NK-92 (cell line): ENCODE data around the gene HHIP.

Experiments used
- DNase-seq: peaks from one replicate; lab custom pipeline; 2025; ENCODE audit not compliant: unreplicated experiment; lab: John Stamatoyannopoulos, UW

Gene HHIP

DNA sequence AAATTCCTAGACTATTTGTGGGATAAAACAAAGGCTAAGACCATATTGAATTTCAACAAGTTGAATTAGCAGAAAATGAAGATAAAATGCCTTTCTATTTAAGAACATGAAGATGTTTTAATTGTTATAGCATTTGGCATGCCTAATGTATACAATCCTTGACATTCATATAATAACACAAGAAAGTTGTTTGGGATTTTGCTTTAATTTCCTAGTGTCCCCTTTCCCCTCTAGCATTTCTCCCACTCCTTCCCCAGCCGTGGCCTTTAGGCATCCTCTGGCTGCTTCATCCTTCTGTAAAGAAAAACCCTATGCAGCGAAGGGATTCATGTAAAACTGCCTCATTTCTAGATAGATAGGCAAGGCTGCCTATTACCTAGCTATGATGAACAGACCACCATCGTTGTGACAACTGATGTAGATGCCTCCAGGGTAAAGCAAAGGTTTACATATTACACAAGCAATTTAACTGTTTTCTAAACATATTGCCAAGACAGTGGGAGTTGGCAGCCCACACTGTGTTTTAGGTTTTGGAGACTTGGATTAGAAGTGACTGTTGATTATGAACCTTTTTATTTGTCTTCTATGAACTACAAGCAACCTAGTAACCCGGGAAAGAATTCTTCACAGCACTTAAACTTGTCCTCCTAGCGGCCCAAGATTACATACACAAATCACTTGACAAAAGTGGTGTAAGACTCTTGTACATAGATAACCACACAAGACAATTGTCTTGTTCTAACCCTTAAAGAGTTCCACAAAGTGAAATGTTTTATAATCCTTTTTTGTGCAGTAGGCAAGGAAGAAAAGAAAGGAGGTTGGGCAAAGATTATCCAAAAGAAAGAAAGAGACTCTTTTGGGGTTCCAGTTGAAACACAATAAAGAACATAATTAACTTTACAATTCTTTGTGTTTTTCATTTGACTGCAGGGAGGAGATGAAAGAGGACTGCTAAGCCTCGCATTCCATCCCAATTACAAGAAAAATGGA, 59.9 kb downstream of the HHIP start:
- DNase-seq = no peak

DNA sequence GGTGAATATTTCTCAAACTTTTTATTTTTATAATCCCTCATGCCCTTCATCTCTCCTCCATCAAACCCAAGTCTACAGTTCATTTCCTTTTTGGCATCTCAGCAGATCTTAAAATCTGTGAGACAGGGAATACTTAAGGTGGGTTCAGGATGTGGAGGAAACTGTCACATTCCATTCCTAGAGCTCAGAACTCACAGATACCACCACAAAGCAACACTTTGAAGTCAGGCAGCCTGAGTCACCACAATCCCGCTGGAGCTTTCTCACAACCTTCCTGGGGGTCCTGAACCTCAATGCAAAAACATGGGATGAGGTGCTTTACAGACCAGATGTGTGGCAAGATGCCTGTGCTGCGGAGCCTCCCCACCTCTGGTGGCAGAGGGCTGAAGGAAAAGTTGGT, 63.2 kb downstream of the HHIP start:
- DNase-seq = no peak

DNA sequence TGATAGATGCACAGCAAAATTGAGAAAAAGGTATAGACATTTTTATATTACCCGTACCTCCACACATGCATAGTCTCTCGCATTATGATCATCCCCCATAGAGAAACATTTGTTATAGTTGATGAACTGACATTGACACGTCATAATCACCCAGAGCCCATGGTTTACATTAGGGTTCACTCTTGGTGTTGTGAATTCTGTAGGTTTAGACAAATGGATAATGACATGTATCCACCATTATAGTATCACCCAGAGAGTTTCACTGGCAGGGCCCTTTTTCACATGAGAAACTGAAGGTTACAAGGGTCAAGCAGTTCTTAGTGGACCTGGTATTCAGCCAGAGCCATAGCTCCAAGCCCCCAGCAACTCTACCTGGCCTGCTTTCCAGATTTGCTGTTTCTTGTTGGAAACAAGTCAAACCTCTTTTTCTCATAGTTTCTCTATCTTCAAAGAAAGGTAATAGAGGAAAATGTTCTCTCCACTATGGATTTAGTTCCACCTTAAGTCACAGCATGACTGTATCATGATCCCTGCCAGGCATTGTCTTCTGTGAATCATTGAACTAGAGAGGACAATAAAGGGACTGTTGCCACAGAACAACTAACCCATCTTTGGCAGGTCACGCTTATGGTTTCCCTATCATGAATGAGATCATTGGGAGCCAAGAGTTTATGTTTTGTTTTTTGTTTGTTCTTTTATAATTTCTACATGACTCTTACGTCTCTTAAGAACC, 64.0 kb downstream of the HHIP start:
- no peak for DNase-seq

DNA sequence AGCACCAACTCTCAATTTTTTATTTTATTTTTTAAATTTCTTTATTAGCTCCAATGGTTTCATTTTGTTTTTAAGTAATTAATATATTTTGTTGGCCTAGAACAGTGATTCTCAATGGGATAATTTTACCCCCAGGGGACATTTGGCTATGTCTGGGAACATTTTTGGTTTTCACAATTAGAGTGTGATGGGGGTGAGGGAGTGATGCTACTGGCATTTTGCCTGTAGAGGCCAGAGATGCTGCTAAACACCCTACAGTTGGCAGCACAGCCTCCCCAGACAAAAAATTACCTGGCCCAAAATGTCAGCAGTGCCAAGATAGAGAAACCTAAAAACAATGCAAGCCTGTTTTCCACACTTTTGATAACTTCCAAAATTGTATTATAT, 64.6 kb downstream of the HHIP start:
- no peak for DNase-seq

DNA sequence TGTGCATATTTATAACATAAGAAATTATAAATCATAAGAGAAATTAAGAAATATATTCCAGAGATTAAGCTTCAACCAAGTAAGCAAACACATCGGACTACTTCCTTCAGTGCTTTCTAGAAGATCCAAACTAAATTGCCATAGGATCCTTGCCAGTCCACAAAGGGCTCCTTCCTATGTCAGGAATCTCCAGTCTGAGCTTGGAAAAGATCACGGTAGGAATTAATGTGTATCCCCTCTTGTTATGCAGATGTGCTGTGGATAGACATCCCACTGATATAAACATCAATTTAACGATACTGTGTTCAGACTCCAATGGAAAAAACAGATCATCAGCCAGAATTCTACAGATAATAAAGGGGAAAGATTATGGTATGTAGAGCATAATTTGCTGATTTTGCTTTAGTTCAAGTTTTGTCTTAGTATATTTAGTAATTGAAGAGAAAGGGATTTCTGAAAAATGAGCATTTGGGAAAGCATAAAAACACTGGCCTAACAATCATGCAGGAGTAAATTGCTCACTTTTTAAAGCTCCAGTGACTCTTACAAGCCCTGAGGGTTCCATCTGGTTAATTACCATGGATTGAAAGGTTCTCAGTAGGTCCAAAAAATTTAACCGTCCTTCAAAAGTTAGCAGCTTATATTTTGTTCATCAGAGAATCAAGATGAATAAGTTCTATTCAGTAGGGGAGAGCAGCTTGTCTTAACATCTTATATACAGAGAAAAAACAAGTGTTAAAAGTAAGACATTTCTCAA, 65.9 kb downstream of the HHIP start:
- no peak for DNase-seq

DNA sequence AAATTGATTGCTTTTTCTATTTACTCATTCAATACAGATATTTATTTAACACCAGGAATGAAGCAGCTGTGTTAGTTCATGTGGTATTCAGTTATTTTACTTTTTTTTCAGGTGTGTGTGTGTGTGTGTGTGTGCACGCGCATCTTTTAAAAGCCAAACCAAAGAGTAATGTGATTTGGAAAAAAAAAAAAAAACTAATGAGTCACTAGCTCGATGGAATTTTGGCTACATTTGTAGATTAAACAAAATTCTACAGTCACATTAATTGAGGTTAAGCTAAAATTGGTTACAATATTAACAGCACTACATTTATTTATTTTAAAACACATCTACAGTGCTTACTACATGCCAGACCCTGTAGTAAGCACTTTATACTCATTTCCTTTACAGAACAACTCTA, 66.8 kb downstream of the HHIP start:
- DNase-seq = no peak

DNA sequence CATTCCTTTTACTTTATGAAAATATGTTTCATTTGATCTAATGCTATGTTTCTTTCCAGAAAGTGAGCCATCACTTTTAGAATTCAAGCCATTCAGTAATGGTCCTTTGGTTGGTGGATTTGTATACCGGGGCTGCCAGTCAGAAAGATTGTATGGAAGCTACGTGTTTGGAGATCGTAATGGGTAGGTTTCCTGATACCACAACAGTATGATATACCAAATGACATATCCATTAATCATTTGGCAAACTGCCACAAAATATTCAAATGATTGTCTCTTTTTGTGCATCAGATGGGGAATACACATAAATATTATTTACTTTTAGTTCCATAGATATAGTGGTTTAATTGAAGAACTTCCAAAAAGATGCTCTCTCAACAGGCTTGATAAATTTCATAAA, 68.2 kb downstream of the HHIP start:
- no peak for DNase-seq

DNA sequence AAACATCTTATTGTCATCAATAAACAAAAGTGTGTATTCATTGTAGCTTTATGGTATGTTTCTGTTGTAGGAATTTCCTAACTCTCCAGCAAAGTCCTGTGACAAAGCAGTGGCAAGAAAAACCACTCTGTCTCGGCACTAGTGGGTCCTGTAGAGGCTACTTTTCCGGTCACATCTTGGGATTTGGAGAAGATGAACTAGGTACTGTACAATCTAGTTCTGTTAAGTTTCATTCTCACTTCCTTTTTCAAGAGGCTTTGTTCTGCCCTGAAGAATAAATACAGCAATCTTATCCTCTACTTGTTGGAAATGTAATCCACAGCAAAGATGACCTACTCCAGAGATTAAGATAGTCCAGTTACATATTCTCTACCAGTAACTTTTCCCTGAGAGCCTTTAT, 69.3 kb downstream of the HHIP start:
- no peak for DNase-seq

DNA sequence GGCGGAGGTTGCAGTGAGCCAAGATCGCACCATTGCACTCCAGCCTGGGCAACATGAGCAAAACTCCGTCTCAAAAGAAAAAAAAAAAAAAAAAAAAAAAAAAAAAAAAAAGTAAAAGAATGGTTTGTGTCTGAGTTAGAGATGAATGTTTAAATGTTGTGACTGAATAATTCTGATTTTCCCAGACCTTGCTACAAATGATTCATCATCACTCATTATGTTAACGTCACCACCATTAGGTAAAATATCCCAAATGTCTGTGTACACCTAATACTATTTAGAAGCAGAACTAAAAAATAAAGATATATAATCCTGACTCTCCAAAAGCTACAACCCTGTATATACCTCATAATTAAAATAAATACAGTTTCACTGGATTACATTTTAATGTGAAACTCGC, 70.8 kb downstream of the HHIP start:
- no peak for DNase-seq

DNA sequence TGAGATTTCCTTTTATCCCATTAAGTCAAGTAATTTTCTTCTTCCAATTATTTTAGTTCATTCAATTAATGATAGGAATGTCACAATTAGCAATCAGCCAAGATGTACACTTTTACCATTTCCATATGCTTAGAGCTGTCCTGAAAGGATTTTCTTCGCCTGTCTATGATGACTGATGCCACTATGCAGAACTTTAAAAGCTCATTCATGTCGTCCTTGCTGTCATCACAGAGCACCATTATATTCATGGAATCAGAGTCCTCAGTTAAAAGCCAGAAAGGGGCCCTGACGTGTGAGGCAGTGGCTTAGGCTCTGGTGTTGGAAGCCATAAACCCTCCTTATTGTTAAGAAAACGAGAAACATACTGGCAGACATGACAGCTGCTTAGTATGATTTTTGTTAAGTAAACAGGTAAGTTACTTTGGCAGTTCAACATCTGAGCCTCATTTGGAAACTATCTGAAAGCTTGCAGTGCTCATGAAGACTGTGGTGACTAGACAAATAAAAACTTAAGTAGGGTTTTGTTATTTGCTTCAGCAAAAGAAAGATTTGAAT, 73.1 kb downstream of the HHIP start:
- DNase-seq = no peak

DNA sequence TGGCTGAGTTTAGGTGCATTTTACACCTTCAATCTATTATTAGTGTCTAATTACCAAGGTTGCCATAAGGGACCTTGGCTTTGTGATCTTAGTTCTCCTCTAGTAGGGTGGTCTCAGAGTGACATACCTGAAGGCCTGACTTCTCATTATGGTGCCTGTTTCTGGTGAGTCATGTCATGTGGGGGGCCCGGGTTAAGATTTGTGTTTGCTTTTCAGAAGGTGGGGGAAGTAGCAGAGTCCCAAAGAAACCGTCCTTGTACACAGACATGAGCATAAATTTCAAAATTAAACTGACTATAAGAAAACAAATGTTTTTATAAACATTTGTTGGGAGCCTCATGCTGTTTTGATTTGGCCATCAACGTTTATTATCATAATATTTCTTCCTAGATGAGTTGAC, 74.5 kb downstream of the HHIP start:
- DNase-seq = no peak

DNA sequence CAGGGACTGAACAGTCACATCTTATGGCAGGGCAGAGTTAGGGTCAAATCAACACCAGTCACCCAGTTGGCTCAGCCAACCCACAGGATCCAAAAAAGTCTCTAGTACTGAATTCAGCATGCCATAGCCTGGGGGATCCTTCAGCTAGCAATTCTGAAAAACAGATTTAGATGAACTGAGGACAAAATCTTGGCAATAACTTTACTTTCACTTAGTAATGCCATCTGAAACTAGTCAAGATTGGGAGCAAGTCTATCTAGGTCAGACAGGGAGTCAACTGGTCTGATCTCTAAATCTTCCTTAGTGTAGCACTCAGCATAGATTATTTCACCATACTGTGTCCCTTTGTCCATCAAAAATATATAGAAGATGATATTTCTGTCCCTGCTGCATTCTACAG, 76.0 kb downstream of the HHIP start:
- no peak for DNase-seq

DNA sequence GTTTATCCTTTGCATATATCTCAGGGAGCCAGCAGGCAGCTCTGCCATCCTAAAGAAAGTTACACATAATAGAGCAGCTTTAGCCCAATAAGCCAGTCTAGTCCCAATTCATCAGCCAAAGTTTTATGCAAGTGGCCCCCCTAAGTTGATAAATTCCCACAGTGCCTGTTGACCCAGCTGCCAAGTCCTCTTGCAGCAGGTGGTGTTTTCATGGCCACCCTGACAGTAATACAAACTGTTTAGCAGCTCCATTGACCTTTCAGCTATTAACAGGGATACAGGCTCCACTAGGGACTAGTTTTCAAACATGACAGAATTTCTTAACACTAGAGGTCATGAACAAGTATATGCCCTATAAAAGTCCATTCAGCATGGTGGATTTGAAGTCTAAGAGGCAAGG, 77.5 kb downstream of the HHIP start:
- no peak for DNase-seq

DNA sequence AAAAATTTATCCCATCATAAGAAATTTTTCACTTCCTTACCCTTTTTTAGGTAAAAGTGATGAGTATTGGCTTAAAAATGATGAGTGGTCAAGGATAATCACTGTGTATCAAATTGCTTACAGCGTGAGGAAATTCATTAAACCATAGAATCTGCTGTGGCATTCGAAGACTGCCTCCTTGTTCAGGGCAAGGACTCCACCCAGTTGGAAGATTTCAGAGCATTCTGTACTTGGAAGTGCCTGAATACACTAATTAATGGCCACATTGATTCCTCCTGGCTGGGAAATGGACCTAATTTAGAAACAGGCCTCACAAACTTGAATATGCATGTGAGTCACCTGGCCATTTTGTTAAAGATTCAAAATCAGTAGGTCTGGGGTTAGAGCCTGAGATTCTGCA, 83.2 kb downstream of the HHIP start:
- DNase-seq = no peak

DNA sequence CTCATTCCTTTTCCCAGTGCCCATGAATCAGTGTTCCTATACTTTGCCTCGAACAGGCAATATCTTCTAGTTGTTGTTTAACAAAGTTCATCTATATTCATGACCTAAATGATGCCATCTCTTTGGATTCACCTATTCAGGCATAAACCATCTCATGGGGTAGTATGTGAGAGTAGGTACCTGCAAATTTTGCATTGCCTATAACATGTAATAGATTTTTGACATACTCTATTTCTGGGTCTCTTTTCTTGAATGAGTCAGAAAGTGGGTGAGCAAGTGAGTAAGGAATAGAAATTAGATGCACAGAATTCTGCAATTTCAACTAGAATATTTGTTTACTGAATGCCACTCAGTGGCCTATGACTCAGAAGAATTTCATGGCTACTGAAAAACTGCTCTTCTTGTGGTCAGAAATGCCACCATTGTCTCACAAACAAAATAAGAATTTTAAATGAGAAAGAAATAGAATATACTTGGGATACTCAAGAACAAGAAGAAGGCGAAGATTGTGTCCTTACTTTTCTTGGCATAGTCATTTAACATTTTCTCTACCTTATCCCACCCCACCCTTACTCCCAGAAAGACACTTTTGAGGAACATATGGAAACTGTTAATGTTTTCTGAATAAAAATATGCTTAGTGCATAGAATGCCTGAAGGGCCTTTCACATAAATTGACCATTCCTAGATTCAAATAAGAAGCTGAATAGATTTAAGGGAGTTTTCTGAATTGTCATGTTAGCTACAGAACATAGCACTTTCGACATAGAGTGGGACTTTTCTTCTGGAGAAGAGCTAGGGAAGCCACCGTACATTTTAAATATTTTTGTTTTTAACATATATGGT, 86.8 kb downstream of the HHIP start:
- no peak for DNase-seq

DNA sequence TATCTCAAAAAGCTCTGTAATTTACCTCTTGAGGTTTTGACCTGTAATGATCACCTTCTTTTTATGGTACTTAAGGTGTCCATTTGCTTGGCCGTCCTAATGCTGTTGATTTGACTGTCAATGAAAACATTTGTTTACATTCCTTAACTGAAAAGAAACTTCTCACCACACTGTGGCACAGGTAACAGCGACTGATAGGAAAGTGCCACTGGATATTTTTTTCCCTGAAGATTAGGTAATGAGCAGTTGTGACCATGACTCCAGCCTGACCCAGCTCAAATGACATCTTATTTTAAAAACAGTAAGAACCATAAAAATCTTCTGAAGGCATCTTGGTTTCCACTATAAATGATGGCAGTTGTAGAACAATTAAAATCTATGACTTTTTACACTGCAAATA, 87.6 kb downstream of the HHIP start:
- DNase-seq = no peak

DNA sequence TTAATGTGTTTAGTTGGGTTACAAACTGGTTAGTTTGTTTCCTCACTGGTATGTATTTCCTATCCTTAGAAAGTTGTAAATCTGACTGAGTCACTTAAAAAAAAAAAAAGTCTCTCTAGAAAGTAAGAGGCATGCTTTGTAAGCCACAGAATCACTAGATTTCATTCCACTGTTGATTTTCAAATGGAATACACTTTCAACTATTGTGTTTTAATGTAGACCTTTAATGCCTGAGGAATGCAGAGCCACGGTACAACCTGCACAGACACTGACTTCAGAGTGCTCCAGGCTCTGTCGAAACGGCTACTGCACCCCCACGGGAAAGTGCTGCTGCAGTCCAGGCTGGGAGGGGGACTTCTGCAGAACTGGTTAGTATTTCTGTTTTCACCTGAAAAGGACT, 88.6 kb downstream of the HHIP start:
- no peak for DNase-seq

DNA sequence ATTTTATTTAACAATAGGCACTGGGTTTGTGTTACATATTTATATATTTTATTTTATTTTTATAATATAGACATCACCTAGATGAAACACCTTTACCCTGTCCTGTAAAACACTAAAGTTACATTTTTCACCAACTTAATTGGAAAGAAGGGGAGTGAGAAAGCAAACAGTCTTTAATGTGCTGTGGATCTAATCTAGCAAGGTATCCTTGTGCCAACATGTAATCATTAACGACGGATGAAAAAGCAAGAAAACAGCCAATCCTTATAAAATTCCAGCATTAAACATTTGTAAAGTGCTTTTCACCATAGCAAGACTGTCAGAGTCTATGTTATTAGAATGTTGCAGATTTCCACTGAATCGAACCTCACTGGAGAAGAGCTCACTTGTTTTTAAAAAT, 92.7 kb downstream of the HHIP start:
- DNase-seq = no peak

DNA sequence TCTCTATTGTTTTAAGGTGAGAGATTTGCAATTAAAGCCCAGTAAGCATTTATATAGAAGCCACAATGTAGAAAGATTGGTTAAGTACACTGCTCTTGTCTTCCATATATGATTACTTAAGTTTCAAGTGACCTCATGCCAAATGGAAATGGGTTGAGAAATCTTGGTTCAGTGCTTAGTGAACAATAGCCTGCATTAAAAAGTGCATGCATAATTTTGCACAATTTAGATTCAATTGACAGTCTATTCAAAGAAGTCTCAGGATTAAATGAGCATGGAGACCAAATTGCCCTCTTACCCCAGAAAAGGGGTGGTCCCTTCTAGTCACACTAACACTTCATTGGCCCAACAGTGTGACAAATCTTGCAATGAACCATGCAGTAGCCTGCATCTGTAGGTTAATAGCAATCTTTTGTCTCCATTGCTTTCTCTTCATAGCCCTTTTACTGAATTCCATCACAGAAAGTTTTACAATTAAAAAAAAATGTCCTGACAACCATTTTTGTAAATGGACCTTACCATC, 93.6 kb downstream of the HHIP start:
- no peak for DNase-seq

DNA sequence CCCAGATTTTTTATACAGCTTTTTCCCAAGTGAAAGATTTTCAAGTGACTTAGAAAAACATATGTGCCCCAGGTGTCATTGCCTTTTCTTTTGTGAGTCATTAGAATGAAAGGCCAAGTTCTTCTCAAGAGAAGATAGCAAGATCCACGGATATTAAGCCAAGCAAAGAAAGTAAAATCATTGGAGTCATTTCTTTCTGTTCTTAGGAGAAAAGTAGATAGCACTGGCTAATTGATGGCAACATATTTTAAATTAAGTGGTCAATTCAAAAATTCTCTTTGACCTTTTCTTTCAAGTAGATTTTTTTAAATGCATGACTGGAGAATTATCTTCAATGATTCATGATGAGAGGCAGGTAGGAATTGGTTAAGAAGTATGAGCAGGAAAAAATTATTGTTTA, 94.4 kb downstream of the HHIP start:
- no peak for DNase-seq
